Lower lobe of right lung (tissue), 2 donors: ENCODE results near the gene BMP2K. TPM values are rescaled to one million over a fixed set of nuclear protein-coding genes. Genes with fewer than 3 reads are reported as not detected.

Experiments
- ATAC-seq, 2 donors: fragments of 200-7000 bp; cut with Tn5 transposase; one replicate each; pipeline ENCODE4 v1.9.1; 2020 to 2022; ENCODE audit warnings: mild to moderate bottlenecking in 2 of 2, moderate library complexity in 2 of 2
- DNase-seq: peaks from one replicate; pipeline ENCODE4 v3.0.0-alpha.2; 2020
- H3K27ac ChIP-seq: fragments of 200-600 bp; one replicate; pipeline ENCODE4 v1.8.0; 2022
- H3K27me3 ChIP-seq: fragments of 200-600 bp; one replicate; pipeline ENCODE4 v1.8.0; 2022; ENCODE audit warnings: low read depth
- H3K36me3 ChIP-seq: fragments of 200-600 bp; one replicate; pipeline ENCODE4 v1.8.0; 2022; ENCODE audit warnings: mild to moderate bottlenecking
- H3K4me1 ChIP-seq: fragments of 200-600 bp; one replicate; pipeline ENCODE4 v1.8.0; 2022
- H3K4me3 ChIP-seq: fragments of 200-600 bp; one replicate; pipeline ENCODE4 v1.8.0; 2022; ENCODE audit warnings: mild to moderate bottlenecking
- H3K9me3 ChIP-seq: fragments of 200-600 bp; one replicate; pipeline ENCODE4 v1.8.0; 2022
- intact Hi-C: fragments of 100-400 bp; cut with DNase I; formaldehyde crosslinking; loops from one replicate; pipeline ENCODE4 v1.11.0; 2022
- microRNA-seq: library from miRNA; unstranded; fragments of <30 nt; microRNA quantifications from one replicate; pipeline ENCODE4 v1.2.0, GENCODE V29; 2020; ENCODE audit warnings: borderline number of aligned reads
- total RNA-seq: library from RNA; stranded (reverse); fragmentation: NEBNext Ultra II Directional; extraction: Animal tissue kit (Norgen Biotek cat#: 25700); gene quantifications from one replicate; pipeline ENCODE4 v1.2.1, GENCODE V29; 2021
- TF ChIP-seq, protein P1 (sequence below): fragments of 200-600 bp; IDR thresholded peaks from one replicate; pipeline ENCODE4 v1.8.0; 2022; ENCODE audit warnings: antibody characterized with exemption, mild to moderate bottlenecking
- donor health status: DM: no; HTN: yes; CAD: no; lungs with severe emphysema.

BMP2K gene
- total RNA-seq, 1 donor from 2014 or later = 48.9 TPM

DNA sequence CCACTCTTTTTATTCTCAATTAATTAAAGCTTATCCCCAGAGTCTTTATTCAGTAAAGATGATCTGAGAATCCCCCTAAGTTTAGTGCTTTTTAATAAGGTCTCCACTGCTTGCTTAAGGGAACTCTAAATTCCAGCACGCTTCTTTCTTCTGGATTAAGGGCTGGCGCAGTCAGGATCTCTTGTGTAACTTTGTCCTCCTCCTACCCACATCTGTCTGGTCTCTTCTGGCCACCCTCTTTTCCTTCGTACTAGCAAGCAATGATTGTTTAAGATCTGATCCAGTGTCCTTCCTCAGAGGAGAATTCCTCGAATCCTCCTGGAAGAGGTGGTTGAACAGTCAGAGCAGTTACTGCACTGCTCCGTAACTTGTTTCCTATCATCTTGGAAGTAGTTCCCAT, 177.1 kb downstream of the BMP2K start:
- Histone ChIP-seq H3K27ac (no peak overlapping the region), H3K27me3 (no peaks in the 10 kb centered on the region), H3K4me1 (no peaks in the 10 kb centered on the region), H3K36me3 (no peaks in the 10 kb centered on the region), H3K9me3 (no peaks in the 10 kb centered on the region), H3K4me3 (no peak overlapping the region)
- no peak for DNase-seq
- intact Hi-C loops = loop anchor here (10.0 kb wide), 1 partner anchor 1272 kb away; no protein-coding TSS in a partner anchor
- no peak for ATAC-seq
- TF ChIP-seq, protein P1, sequence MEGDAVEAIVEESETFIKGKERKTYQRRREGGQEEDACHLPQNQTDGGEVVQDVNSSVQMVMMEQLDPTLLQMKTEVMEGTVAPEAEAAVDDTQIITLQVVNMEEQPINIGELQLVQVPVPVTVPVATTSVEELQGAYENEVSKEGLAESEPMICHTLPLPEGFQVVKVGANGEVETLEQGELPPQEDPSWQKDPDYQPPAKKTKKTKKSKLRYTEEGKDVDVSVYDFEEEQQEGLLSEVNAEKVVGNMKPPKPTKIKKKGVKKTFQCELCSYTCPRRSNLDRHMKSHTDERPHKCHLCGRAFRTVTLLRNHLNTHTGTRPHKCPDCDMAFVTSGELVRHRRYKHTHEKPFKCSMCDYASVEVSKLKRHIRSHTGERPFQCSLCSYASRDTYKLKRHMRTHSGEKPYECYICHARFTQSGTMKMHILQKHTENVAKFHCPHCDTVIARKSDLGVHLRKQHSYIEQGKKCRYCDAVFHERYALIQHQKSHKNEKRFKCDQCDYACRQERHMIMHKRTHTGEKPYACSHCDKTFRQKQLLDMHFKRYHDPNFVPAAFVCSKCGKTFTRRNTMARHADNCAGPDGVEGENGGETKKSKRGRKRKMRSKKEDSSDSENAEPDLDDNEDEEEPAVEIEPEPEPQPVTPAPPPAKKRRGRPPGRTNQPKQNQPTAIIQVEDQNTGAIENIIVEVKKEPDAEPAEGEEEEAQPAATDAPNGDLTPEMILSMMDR = no peak

DNA sequence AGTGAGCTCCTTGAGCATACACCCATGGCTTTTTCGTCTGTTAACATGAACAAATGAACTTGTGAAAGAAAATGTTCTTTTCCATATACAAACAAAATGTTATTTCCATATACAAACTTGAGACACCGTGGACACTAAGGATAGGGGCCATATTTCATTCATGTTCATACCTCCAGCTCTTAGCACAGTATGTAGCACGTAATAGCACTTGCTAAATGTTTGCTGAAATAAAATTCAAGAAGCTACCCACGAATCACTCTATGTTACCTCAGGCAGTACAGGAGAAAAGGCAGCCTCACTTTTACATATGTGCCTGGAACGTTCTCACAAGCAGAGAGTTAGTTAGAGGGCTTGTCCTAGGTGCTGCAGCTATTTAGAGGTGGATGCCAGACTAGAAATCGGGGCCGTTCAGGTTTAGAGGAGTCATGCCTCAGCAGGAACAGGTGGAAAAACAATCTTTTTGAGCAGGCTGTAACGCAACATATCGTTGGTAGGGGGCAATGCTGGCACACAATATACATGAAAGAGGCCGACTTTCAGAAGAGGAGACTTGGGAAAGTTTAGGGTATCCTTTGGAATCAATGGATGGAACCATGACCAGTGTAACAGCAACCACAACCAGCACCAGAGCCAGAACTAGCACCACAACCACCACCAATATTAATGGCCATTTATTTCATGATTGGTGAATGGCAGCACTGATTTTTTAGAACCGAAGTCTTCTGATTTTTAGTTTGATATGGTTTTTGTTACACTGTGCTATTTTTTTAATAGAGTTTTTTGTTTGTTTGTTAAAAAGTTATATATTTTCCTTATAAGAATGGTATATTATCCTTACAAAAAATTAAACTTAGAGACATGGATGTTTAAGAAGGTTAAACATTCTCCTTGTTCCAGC, 177.9 kb downstream of the BMP2K start:
- intact Hi-C loops = loop anchor here (10.0 kb wide), 1 partner anchor 1271 kb away; no protein-coding TSS in a partner anchor
- no peak for DNase-seq

DNA sequence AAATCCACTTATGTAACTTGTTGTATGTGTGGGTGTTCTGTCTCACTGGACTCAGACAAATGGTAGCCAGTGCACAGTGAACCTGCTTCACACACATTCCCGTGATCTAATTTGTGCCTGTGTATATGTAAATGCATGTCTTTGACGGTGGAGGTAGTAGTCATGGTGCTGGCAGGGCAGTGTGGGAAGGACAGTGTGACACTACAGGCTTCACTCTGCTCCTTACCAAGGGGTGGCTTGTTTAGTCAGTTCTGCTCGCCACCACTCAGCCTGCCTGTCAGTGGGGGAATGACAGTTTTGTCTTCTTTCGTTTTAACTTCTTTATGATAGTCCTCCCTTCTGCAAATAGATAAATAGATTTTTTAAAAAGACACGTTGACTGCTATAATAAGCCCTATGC, 180.8 kb downstream of the BMP2K start:
- intact Hi-C loops = loop anchor here (10.0 kb wide), 1 partner anchor 1268 kb away; no protein-coding TSS in a partner anchor
- ATAC-seq = no peak

More for the DNA sequence above, 177.9 kb downstream of the BMP2K start:
- H3K36me3 ChIP-seq = no peaks in the 10 kb centered on the region
- H3K4me3 ChIP-seq = no peak overlapping the region
- H3K27me3 ChIP-seq = no peaks in the 10 kb centered on the region
- H3K9me3 ChIP-seq = no peaks in the 10 kb centered on the region
- no peak overlapping the region for H3K27ac ChIP-seq
- ATAC-seq = no peak
- TF ChIP-seq, protein P1 = peak; percentile 24
- H3K4me1 ChIP-seq = no peaks in the 10 kb centered on the region

DNA sequence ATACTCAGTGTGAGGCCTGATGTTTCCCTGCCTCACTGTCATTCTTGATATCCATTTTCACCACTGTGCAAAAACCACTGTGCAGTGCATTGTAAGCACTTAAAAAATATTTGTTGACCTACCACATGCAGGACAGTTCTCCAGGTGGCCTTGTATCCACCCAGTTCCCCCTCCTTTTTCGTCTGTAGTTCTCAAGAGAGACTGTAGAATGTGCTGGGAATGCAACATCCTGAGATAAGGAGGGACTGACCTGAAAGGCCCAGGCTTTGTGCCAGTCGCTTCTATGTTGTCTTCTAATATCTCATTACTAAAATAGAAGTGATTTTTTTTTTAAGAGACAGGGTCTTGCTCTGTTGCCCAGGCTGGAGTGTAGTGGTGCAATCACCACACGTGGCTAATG, 184.8 kb downstream of the BMP2K start:
- intact Hi-C loops = no loop called here
- ATAC-seq = no peak
- no peak for DNase-seq

More for the DNA sequence above, 180.8 kb downstream of the BMP2K start:
- no peak overlapping the region for H3K4me3 ChIP-seq
- no peak overlapping the region for H3K27ac ChIP-seq
- DNase-seq = no peak
- H3K27me3 ChIP-seq = no peaks in the 10 kb centered on the region
- TF ChIP-seq, protein P1 = no peak
- no peaks in the 10 kb centered on the region for H3K9me3 ChIP-seq
- no peaks in the 10 kb centered on the region for H3K36me3 ChIP-seq
- H3K4me1 ChIP-seq = no peaks in the 10 kb centered on the region

More for the DNA sequence above, 184.8 kb downstream of the BMP2K start:
- Histone ChIP-seq H3K9me3 (no peaks in the 10 kb centered on the region), H3K4me3 (no peak overlapping the region), H3K27me3 (no peaks in the 10 kb centered on the region), H3K27ac (no peak overlapping the region), H3K4me1 (no peaks in the 10 kb centered on the region), H3K36me3 (no peaks in the 10 kb centered on the region)
- TF ChIP-seq, protein P1 = no peak

Small RNA genes lying within 50 kb of the gene (microRNA-seq; reads per million reads assigned to microRNA genes)
- gene MIR5096 = not detected

Other genes starting within 250 kb of the BMP2K start
- 148 TPM for gene ANXA3, start 224.6 kb upstream of the BMP2K start, total RNA-seq
- gene PAQR3, start 163.1 kb downstream of the BMP2K start, total RNA-seq = 7.7 TPM